ENCODE measurements around the gene RPS19BP1. TPM values are rescaled to one million over a fixed set of nuclear protein-coding genes. Genes with fewer than 3 reads are reported as not detected.

The RPS19BP1 gene, protein sequence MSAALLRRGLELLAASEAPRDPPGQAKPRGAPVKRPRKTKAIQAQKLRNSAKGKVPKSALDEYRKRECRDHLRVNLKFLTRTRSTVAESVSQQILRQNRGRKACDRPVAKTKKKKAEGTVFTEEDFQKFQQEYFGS
- 100 to 1,000 TPM in 1 of 6 donors, 10 to 100 TPM in 5; 73.8 to 114 (median 93.2) TPM for polyA plus RNA-seq (ENCODE audit: low read depth in 6 of 6)

DNA sequence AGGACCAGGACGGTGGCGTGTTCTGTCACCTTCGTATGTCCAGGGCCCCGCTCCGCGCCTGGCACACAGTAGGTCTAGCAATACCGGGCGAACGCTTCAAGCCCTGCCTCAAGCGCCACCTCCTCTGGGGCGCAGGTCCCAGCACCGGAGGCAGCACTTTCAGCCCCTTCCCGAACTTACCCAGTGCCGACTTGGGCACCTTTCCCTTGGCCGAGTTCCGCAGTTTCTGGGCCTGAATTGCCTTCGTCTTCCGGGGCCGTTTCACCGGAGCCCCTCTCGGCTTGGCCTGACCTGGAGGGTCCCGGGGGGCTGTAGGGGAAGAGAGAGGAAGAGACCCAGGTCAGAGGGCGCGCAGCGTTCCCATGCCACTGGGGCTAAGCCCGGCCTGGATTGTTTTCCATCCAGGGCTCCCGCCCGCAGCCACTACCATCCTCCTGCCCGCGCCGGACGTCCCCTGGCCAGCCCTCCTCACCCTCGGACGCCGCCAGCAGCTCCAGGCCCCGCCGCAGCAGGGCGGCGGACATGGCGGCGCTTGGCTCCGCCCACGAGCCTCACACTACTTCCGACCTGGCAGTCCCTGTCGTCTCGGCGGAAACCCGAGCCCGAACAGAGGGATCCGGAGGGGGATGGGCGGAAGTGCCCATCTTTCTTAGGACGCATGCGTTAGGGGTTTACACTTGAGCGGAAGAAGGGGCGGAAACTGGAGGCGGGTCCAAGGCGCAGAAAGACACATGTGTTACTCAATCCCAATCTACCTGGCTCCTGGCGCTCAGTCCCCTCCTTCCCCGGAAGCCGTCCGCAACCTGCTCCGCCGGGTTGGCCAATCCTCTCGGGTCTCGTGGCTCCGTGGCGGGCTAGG lies at the start of gene RPS19BP1:
TSS of gene RPS19BP1 (minus strand) at position 534 of the 859 bp plus-strand sequence. CDS start at position 524, 10 bp downstream.
- ATAC-seq (ENCODE audit: low read depth in 2 of 2) (peak; percentile 83 to 85), DNase-seq (peak; percentile 99)
- H3K27ac Mint-ChIP-seq: peak within 1 kb of the TSS; percentile 94 to 98 (median 97)
- H3K4me3 Mint-ChIP-seq: peak within 1 kb of the TSS; percentile 92 to 98 (median 96)
- H3K4me1 Mint-ChIP-seq: peaks cover 41 to 62% (median 52%) of the 10 kb centered on the region in 3 donors
- H3K9me3 Mint-ChIP-seq: no peaks in the 10 kb centered on the region
- no peaks in the 10 kb centered on the region for H3K36me3 Mint-ChIP-seq
- no peaks in the 10 kb centered on the region for H3K27me3 Mint-ChIP-seq

DNA sequence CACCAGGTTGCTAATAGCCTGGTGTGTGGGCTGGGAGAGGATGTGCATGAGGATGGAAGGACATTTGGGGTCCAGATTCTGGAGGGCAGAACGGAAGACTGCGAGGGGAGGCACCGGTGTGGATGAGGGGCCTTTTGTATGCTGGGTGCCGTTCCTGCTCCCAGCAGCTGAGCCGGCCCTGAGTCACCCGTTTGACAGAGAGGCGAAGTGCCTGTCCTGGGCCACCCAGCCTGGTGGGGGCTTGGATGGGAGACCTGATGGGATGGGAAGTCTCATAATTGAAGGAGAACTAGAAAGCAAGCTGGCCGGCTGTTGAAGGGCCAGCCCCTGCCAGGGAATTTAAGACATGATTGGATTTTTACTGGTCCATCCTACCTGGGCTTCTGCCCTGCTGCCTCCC lies 48.8 kb upstream of the RPS19BP1 start:
- Mint-ChIP-seq H3K9me3 (peaks cover 0 to 13% (median 3%) of the 10 kb centered on the region in 7 donors), H3K4me1 (peaks cover 4 to 7% (median 5%) of the 10 kb centered on the region in 3 donors), H3K4me3 (no peak overlapping the region), H3K27ac (no peak overlapping the region), H3K36me3 (peaks cover 0 to 15% of the 10 kb centered on the region in 2 donors), H3K27me3 (peaks cover 27 to 66% (median 55%) of the 10 kb centered on the region in 3 donors)
- ATAC-seq (ENCODE audit: low read depth in 2 of 2): no peak
- no peak for DNase-seq

DNA sequence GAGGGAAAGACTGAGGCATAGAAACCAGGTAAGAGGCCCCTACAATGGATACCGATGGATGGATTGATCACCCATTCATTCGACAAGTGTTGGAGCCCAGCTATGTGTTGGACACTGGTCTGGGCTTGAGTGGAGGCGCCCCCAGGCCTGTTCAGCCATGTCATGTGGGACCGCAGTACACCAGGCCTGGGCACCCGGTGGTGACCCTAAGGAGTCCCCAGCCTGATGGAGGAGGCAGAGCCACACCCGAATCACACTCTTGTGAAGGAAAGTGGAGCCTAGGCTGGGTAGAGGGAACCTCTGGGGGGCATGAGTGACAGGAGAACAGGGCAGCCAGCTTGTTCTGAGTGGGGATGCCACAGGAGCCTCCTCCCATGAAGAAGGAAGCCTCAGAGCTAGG lies 48.2 kb upstream of the RPS19BP1 start:
- H3K27ac Mint-ChIP-seq: peak overlapping the region in 1 of 6 donors; percentile 57
- peaks cover 0 to 15% of the 10 kb centered on the region in 2 donors for H3K36me3 Mint-ChIP-seq
- H3K4me1 Mint-ChIP-seq: peaks cover 4 to 8% (median 5%) of the 10 kb centered on the region in 3 donors
- no peak overlapping the region for H3K4me3 Mint-ChIP-seq
- peaks cover 0 to 13% (median 3%) of the 10 kb centered on the region in 7 donors for H3K9me3 Mint-ChIP-seq
- DNase-seq: no peak
- H3K27me3 Mint-ChIP-seq: peaks cover 27 to 66% (median 55%) of the 10 kb centered on the region in 3 donors
- no peak for ATAC-seq (ENCODE audit: low read depth in 2 of 2)

DNA sequence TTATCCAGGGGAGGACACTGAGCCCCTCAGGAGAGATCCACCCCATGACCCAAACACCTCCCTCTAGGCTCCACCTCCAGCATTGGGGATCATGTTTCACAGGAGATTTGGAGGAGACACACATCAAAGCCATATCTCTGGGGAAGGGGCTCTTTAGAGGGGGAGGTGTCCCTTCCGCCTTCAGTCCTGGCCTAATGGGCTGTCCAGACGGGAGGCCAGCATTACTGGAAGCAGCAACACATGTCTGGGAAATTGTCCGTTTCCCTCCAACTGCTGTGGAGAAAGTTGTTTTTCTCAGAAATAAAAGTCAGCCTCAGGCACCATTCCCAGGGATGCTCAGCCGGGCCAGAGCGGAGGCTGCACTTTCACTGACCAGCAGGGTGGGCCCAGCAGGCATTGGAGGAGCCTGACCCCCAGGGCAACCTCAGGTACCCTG lies 47.5 kb upstream of the RPS19BP1 start:
- DNase-seq: no peak
- Mint-ChIP-seq H3K4me3 (no peak overlapping the region), H3K27ac (peak overlapping the region in 1 of 6 donors; percentile 78), H3K27me3 (peaks cover 27 to 66% (median 55%) of the 10 kb centered on the region in 3 donors), H3K36me3 (peaks cover 0 to 15% of the 10 kb centered on the region in 2 donors), H3K4me1 (peaks cover 5 to 8% (median 5%) of the 10 kb centered on the region in 3 donors), H3K9me3 (peaks cover 0 to 13% (median 3%) of the 10 kb centered on the region in 7 donors)
- ATAC-seq (ENCODE audit: low read depth in 2 of 2): no peak

DNA sequence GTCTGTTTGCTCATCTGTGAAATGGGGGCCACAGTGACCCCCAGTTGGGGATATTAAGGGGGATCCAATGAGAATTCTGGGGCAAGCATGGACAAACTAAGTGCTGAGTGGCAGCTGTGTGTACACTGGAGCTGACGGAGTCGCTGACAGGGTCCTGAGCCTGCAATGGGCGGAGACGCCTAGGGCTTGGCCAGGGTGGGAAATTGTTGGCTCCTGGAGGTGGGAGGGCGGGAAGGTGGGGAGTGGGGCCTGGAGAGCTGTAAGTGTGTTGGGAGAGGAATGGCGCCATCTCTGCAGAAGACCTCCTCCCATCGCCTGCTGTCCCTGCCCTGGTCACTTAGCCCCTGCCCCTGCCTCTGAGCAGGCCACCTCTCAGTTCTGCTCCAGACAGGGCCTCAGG lies 45.4 kb upstream of the RPS19BP1 start:
- no peak overlapping the region for H3K4me3 Mint-ChIP-seq

DNA sequence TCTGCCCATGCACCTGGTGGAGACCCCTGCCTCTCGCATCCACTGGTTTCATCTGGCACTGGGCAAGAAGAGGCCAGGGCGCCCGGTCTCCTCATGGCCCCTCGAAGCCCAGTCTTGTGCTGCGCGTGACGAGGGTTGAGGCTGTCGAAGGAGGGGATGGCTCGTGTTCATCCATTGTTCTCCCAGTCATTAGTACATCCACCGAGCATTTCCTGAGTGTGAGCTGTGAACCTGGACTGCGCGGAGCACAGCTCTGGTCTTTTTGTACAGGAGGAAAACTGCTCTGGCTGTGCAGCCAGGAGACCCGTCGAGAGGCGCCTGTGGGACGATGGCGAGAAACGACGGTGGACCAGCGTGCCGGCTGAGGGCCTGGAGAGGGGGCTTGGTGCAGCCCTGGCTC lies 44.8 kb upstream of the RPS19BP1 start:
- Mint-ChIP-seq H3K36me3 (peaks cover 0 to under 1% of the 10 kb centered on the region in 2 donors), H3K27ac (no peak overlapping the region), H3K4me3 (no peak overlapping the region), H3K27me3 (peaks cover 13 to 51% (median 34%) of the 10 kb centered on the region in 3 donors), H3K4me1 (peaks cover 5 to 8% (median 5%) of the 10 kb centered on the region in 3 donors), H3K9me3 (no peaks in the 10 kb centered on the region)
- ATAC-seq (ENCODE audit: low read depth in 2 of 2) (no peak), DNase-seq (no peak)

More for the DNA sequence above, 45.4 kb upstream of the RPS19BP1 start:
- H3K27ac Mint-ChIP-seq: no peak overlapping the region
- H3K9me3 Mint-ChIP-seq: peaks cover 0 to 4% (median 0%) of the 10 kb centered on the region in 7 donors
- H3K27me3 Mint-ChIP-seq: peaks cover 18 to 55% (median 40%) of the 10 kb centered on the region in 3 donors
- H3K4me1 Mint-ChIP-seq: peaks cover 5 to 8% (median 5%) of the 10 kb centered on the region in 3 donors
- H3K36me3 Mint-ChIP-seq: peaks cover 0 to 6% of the 10 kb centered on the region in 2 donors
- DNase-seq: no peak
- no peak for ATAC-seq (ENCODE audit: low read depth in 2 of 2)

DNA sequence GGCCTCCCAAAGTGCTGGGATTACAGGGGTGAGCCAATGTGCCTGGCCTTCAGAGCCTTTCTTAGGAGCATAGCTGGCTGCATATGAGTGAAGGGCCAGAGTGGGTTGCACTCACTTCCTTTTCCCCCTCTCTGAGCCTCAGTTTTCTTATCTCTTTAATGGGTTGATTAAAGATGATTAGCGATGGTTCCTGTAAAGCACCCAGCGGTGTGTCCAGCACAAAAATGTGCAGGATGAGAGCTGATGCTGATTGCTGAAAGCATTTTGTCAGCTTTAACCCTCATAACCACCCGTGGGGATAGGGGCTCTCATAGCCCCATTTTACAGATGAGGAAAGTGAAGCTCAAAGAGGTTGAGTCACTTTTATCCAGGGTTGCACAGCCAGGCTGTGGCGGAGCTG lies 43.5 kb upstream of the RPS19BP1 start:
- Mint-ChIP-seq H3K4me1 (peaks cover 5 to 8% (median 5%) of the 10 kb centered on the region in 3 donors), H3K27me3 (peaks cover 16 to 51% (median 34%) of the 10 kb centered on the region in 3 donors), H3K36me3 (no peaks in the 10 kb centered on the region), H3K9me3 (no peaks in the 10 kb centered on the region), H3K27ac (no peak overlapping the region), H3K4me3 (no peak overlapping the region)
- ATAC-seq (ENCODE audit: low read depth in 2 of 2) (no peak), DNase-seq (no peak)

DNA sequence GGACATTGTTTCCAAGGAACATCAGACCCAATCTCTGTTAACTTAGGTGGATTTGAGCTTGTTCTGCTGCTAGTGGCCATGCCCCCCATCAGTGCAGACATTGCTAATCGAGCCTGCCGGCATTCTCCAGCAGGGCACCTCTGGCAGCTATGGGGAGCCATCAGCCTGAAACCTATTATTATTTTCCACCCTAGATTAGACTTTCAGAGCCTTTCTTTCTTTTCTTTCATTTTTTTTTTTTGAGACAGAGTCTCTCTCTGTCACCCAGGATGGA lies 42.9 kb upstream of the RPS19BP1 start:
- DNase-seq (no peak), ATAC-seq (ENCODE audit: low read depth in 2 of 2) (no peak)
- Mint-ChIP-seq H3K27me3 (peaks cover 16 to 50% (median 31%) of the 10 kb centered on the region in 3 donors), H3K4me3 (peak overlapping the region in 1 of 8 donors; percentile 63), H3K27ac (peak overlapping the region in 1 of 6 donors; percentile 27), H3K4me1 (peaks cover 5 to 8% (median 5%) of the 10 kb centered on the region in 3 donors), H3K36me3 (no peaks in the 10 kb centered on the region), H3K9me3 (no peaks in the 10 kb centered on the region)

DNA sequence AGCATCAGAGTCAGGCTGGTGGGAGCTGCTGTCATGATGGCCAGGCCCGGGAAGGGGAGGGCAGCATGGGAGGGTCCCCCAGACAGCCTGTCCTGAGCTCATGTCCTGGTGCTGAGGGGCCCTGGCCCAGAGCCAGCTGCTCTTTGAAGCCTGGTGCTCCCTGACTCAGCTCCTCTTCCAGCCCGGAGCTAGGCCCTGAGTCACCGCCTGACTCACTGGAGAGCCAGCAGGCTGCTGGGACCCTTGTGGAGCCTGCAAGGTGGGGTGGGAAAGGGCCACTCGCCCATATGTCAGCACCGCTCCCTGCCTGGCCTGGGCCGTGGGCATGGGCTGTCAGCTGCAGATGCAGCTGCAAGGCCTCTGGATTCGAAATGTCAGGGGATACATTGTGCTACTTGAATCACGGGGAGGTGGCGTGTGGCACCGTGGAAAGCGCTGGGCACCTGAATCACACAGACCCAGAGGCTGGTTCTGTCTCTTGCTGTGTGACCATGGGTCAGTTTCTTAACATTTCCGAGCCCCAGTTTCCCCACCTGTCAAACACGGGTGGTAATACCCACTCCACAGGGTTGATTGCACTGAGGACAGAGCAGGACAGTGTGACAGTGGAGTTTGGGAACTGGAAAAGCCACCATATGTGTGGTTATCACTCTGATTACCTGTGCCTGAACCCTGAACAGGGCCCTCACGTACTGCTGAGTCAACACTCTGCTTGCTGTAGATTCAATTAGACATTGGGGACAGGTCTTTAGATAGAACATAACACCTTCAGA lies 42.4 kb upstream of the RPS19BP1 start:
- H3K9me3 Mint-ChIP-seq: no peaks in the 10 kb centered on the region
- DNase-seq: no peak
- ATAC-seq (ENCODE audit: low read depth in 2 of 2): no peak
- peaks cover 16 to 45% (median 31%) of the 10 kb centered on the region in 3 donors for H3K27me3 Mint-ChIP-seq
- no peak overlapping the region for H3K27ac Mint-ChIP-seq
- peaks cover 5 to 8% (median 5%) of the 10 kb centered on the region in 3 donors for H3K4me1 Mint-ChIP-seq
- no peaks in the 10 kb centered on the region for H3K36me3 Mint-ChIP-seq
- H3K4me3 Mint-ChIP-seq: no peak overlapping the region

DNA sequence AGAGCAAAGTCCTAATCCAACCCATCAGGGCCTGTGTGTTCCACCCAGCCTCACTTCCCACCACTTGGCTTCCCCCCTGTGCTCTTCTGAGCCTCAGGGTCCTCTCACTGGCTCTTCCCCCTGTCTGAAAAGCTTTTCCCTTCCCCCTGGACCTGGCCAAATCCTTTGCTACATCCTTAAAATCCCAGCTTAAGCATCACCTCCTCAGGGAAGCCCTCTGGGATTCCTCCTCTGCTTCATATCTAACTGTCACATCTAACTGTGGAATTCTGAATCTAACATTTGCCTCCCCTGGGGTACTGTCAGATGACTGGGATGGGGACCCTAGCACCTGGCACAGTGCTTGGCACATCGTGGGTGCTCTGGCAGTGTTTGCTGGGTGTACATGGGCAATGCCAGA lies 39.0 kb upstream of the RPS19BP1 start:
- DNase-seq: no peak
- Mint-ChIP-seq H3K27ac (no peak overlapping the region), H3K4me1 (peaks cover 9 to 16% (median 16%) of the 10 kb centered on the region in 3 donors), H3K36me3 (no peaks in the 10 kb centered on the region), H3K4me3 (no peak overlapping the region), H3K9me3 (no peaks in the 10 kb centered on the region), H3K27me3 (peaks cover 6 to 24% (median 15%) of the 10 kb centered on the region in 3 donors)
- no peak for ATAC-seq (ENCODE audit: low read depth in 2 of 2)

DNA sequence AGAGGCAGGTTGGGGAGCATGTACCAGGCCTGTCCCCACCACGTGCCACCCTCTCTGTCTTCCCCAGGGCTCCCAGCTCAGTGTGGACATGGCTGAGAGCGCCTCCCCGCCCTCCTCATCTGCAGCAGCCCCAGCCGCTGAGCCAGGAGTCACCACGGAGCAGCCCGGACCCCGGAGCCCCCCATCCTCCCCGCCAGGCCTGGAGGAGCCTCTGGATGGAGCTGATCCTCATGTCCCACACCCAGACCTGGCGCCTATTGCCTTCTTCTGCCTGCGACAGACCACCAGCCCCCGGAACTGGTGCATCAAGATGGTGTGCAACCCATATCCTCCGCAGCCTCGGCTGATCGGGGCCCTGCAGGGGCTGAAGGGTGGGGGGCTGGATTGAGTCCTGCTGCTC lies 38.1 kb upstream of the RPS19BP1 start, which contains the start of gene CACNA1I:
TSS of gene CACNA1I (plus strand) at position 89 of the 400 bp plus-strand sequence. CDS start at position 89, 0 bp downstream.
- no peak for ATAC-seq (ENCODE audit: low read depth in 2 of 2)
- no peak within 1 kb of the TSS for H3K4me3 Mint-ChIP-seq
- peaks cover 0 to 3% (median 1%) of the 10 kb centered on the region in 7 donors for H3K9me3 Mint-ChIP-seq
- H3K27ac Mint-ChIP-seq: no peak within 1 kb of the TSS
- peaks cover 0 to 3% of the 10 kb centered on the region in 2 donors for H3K36me3 Mint-ChIP-seq
- peaks cover 10 to 20% (median 13%) of the 10 kb centered on the region in 3 donors for H3K4me1 Mint-ChIP-seq
- peaks cover 6 to 24% (median 18%) of the 10 kb centered on the region in 3 donors for H3K27me3 Mint-ChIP-seq
- DNase-seq: no peak

DNA sequence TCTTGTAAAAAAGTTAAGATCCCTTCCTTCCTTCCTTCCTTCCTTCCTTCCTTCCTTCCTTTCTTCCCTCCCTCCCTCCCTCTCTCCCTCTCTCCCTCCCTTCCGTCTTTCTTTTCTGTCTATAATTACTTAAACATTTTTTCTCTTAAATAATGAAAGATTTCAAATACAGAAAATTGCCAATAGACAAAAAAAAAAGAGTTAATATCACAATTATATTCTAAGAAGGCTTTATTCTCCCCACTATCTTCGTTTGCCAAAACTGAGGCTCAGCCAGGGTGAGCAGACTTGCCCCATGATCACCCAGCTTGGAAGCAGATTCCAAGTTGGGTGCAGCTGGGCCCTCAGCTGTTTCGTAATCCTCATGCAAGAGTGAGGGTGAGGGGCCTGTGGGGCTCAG lies 37.7 kb upstream of the RPS19BP1 start:
- Mint-ChIP-seq H3K9me3 (peaks cover 0 to 8% (median 5%) of the 10 kb centered on the region in 7 donors), H3K27ac (no peak overlapping the region), H3K4me3 (no peak overlapping the region), H3K27me3 (peaks cover 6 to 24% (median 23%) of the 10 kb centered on the region in 3 donors), H3K36me3 (peaks cover 0 to 8% of the 10 kb centered on the region in 2 donors), H3K4me1 (peaks cover 13 to 19% (median 13%) of the 10 kb centered on the region in 3 donors)
- ATAC-seq (ENCODE audit: low read depth in 2 of 2) (no peak), DNase-seq (no peak)

DNA sequence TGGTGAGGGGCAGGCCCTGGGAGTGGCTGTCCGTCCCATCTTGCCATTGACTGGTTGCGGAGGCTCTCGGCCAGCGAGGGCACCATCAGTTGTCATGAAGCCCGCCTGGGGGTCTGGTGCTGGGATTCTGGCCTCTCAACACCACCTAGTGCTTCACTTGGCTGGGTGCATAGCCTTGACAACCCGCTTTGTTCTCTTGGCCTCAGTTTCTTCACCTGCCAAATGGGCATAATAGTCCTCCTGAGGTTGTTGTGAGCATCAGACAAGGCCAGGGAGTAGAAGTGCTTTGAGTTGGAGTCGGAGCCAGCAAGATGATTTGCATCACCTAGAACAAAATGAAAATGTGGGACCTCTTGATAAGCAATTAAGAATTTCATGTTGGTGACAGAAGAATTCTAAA lies 36.5 kb upstream of the RPS19BP1 start:
- Mint-ChIP-seq H3K27ac (peak overlapping the region in 1 of 6 donors; percentile 90), H3K36me3 (peaks cover 0 to 10% of the 10 kb centered on the region in 2 donors), H3K4me3 (no peak overlapping the region), H3K9me3 (peaks cover 0 to 8% (median 5%) of the 10 kb centered on the region in 7 donors), H3K27me3 (peaks cover 6 to 24% (median 23%) of the 10 kb centered on the region in 3 donors), H3K4me1 (peaks cover 13 to 19% (median 13%) of the 10 kb centered on the region in 3 donors)
- no peak for DNase-seq
- ATAC-seq (ENCODE audit: low read depth in 2 of 2): no peak

All from naive B cell (primary cell).